ENCODE data around the gene ACBD5. TPM values are rescaled to one million over a fixed set of nuclear protein-coding genes. Genes with fewer than 3 reads are reported as not detected.
A peak's percentile ranks its signal among the peaks of the same experiment; 100 is the strongest.

Gene ACBD5
- total RNA-seq, 1 donor from 2014 or later, result 8.7 TPM

DNA sequence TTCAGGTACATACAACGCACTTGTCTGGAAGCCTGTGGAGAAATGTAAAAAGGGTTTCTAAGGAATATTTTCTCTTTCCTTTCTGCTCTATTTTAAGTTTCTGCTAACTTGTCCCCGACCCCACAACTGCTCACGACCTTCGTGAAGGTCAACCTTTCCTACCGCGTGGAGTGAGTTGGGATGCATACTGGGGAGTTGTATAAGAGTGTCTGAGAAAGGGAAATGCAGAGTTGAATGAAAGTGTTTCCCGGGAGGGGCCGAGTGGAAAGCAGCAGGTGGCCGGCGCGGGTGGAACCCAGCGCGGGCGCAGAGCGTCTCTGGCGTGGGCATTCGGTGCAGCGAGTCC, 17.9 kb upstream of the ACBD5 start:
- no peaks in the 10 kb centered on the region for H3K36me3 ChIP-seq
- H3K9me3 ChIP-seq, result no peaks in the 10 kb centered on the region
- H3K27ac ChIP-seq, result no peak overlapping the region
- no peaks in the 10 kb centered on the region for H3K27me3 ChIP-seq
- intact Hi-C loops (cut with DNase I), result no loop called here
- peaks cover 0 to 5% of the 10 kb centered on the region in 2 donors for H3K4me1 ChIP-seq
- no peak for DNase-seq (ENCODE audit: low spot score in 2 of 2)
- TF ChIP-seq, protein P1, sequence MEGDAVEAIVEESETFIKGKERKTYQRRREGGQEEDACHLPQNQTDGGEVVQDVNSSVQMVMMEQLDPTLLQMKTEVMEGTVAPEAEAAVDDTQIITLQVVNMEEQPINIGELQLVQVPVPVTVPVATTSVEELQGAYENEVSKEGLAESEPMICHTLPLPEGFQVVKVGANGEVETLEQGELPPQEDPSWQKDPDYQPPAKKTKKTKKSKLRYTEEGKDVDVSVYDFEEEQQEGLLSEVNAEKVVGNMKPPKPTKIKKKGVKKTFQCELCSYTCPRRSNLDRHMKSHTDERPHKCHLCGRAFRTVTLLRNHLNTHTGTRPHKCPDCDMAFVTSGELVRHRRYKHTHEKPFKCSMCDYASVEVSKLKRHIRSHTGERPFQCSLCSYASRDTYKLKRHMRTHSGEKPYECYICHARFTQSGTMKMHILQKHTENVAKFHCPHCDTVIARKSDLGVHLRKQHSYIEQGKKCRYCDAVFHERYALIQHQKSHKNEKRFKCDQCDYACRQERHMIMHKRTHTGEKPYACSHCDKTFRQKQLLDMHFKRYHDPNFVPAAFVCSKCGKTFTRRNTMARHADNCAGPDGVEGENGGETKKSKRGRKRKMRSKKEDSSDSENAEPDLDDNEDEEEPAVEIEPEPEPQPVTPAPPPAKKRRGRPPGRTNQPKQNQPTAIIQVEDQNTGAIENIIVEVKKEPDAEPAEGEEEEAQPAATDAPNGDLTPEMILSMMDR (IDR thresholded peaks at IDR 0.05), result no peak
- peak overlapping the region; percentile 49 to 67 for H3K4me3 ChIP-seq

DNA sequence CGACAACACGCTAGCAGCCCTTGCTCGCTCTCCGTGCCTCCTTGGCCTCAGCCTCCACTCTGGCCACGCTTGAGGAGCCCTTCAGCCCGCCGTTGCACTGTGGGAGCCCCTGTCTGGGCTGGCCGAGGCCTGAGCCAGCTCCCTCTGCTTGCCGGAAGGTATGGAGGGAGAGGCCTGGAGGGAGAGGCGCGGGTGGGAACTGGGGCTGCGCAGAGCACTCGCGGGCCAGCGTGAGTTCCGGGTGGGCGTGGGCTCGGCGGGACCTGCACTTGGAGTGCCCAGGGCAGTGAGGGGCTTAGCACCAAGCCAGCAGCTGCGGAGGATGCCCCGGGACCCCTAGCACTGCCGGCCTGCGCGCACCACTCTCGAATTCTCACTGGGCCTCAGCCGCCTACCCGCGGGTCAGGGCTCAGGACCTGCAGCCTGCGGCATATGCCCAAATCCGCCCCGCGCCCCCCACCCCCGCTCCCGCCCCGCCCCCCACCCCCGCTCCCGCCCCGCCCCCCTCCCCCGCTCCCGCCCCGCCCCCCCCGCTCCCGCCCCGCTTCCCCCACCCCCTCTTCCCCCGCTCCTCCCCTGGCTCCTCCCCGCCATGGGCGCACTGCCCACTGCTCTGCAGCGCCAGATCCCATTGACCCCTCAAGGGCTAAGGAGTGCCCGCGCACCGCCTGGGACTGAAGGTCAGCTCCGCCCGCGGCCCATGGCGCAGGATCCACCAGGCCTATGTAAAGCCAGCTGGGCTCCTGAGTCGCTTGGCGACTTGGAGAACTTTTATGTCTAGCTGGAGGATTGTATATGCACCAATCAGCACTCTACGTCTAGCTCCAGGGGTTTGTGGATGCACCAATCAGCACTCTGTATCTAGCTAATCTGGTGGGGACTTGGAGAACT, 15.9 kb upstream of the ACBD5 start:
- peaks cover 0 to 5% of the 10 kb centered on the region in 2 donors for H3K4me1 ChIP-seq
- H3K27me3 ChIP-seq, result no peaks in the 10 kb centered on the region
- no peak overlapping the region for H3K4me3 ChIP-seq
- no peak for DNase-seq (ENCODE audit: low spot score in 2 of 2)
- H3K36me3 ChIP-seq, result no peaks in the 10 kb centered on the region
- TF ChIP-seq, protein P1 (IDR thresholded peaks at IDR 0.05), result no peak
- no peak overlapping the region for H3K27ac ChIP-seq
- intact Hi-C loops (cut with DNase I), result no loop called here
- no peaks in the 10 kb centered on the region for H3K9me3 ChIP-seq

DNA sequence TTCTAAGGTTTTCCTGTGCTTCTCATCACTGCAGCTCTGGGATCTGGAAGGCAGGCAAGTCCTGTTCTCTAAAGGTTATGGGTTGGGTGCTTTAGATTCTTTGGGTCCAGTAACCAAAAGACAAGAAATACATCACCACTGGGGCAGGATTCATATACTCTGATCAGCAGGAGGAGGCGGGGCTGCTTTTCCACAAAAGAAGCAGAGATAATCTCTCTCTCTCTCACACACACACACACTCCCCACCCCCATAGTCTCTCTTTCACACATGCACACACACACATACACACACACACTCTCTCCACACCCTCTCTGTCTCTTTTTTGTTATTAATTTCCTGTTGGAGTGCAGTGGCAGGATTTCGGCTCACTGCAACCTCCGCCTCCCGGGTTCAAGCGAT, 13.0 kb upstream of the ACBD5 start:
- Histone ChIP-seq H3K27me3 (no peaks in the 10 kb centered on the region), H3K4me3 (no peak overlapping the region)
- intact Hi-C loops (cut with DNase I), result no loop called here

DNA sequence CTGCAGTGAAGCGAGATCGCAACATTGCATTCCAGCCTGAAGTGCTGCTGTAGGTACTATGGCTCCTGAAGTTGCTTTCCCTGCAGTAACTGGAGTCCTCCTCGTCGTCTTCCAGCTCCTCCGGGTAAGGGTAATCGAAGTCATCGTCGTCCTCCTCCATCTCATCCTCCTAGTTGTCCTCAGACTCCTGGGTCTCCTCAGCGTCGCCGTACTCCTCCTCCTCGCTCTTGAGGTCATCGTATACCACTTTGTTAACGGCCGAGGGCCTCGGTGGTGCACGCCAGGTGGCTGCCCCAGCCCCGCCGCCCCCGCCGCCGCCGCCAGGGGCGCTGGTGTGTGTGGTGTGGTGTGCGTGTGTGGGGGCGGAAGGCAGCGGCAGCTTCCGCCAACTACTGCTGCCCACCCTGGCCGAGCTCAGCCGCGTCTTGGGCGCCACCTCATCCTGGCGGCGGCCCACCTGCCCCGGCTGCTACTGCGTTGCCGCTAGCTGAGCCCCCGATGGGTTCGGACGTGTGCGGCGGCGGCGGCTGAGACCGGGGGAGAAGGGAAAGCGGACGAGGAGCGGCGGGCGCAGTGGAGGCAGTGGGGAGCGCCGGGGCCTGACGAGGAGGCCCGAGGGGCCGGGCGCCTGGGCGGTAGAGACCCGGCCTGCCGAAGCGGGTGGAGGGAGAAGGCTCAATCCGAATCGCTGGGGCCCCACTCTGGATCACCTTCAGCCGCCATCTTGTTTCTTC, 11.8 kb upstream of the ACBD5 start:
- H3K9me3 ChIP-seq, result no peaks in the 10 kb centered on the region
- peak overlapping the region; percentile 72 to 95 for H3K4me3 ChIP-seq
- H3K36me3 ChIP-seq, result no peaks in the 10 kb centered on the region
- TF ChIP-seq, protein P1 (IDR thresholded peaks at IDR 0.05), result peak; percentile 26 to 86 (median 82)
- H3K4me1 ChIP-seq, result no peaks in the 10 kb centered on the region
- peak in 1 of 2 donors; percentile 85 for DNase-seq (ENCODE audit: low spot score in 2 of 2)
- peak overlapping the region; percentile 68 to 71 for H3K27ac ChIP-seq
- intact Hi-C loops (cut with DNase I), result no loop called here
- H3K27me3 ChIP-seq, result no peaks in the 10 kb centered on the region

More for the DNA sequence above, 13.0 kb upstream of the ACBD5 start:
- Histone ChIP-seq H3K27ac (no peak overlapping the region), H3K36me3 (no peaks in the 10 kb centered on the region), H3K9me3 (no peaks in the 10 kb centered on the region), H3K4me1 (peaks cover 0 to 1% of the 10 kb centered on the region in 2 donors)
- TF ChIP-seq, protein P1 (IDR thresholded peaks at IDR 0.05), result no peak
- no peak for DNase-seq (ENCODE audit: low spot score in 2 of 2)

DNA sequence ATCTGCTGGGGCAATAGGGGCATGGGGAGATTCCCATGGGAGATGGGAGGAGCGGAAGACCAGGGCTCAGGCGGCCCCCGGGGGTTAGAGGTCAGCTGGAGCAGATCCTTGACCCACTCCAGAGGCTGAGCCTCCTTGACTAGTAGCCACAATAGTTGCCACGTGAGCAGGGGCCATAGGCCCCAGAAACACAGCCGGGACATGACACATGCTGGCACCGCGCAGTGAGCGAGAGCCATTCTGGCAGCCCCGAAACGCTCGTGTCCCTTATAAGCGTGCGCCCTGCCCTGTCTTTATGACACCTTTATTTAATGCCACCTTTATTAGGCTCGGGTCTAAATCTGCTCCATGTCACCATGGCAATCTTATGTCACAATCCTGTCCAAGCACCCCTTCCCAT, 11.0 kb upstream of the ACBD5 start:
- no peak for DNase-seq (ENCODE audit: low spot score in 2 of 2)
- no peaks in the 10 kb centered on the region for H3K36me3 ChIP-seq
- no peak overlapping the region for H3K4me3 ChIP-seq
- TF ChIP-seq, protein P1 (IDR thresholded peaks at IDR 0.05), result no peak
- no peak overlapping the region for H3K27ac ChIP-seq
- H3K9me3 ChIP-seq, result no peaks in the 10 kb centered on the region
- H3K27me3 ChIP-seq, result no peaks in the 10 kb centered on the region
- no peaks in the 10 kb centered on the region for H3K4me1 ChIP-seq
- intact Hi-C loops (cut with DNase I), result no loop called here

All from ascending aorta (tissue), 2 donors.